AG04450 (cell line): ENCODE results near the gene PRAF2. TPM values are rescaled to one million over a fixed set of nuclear protein-coding genes. Genes with fewer than 3 reads are reported as not detected.

ENCODE experiments used
- CTCF ChIA-PET: fragments of 300-600, 350-600 bp; formaldehyde crosslinking; extraction: SDS; loops from one replicate; lab custom pipeline; 2022; ENCODE audit warnings: antibody characterized with exemption, inconsistent platforms; lab: Charles Lee
- POLR2A ChIA-PET: fragments of 350-600 bp; formaldehyde crosslinking; extraction: SDS; loops from one replicate; lab custom pipeline; 2021; ENCODE audit warnings: antibody characterized with exemption, inconsistent platforms; lab: Yijun Ruan, JAX
- DNase-seq: peaks from one replicate; pipeline ENCODE4 v3.0.0-alpha.2; 2011; ENCODE audit warnings: low read depth, low spot score
- H3K27ac ChIP-seq: one replicate; pipeline ENCODE4 v1.5.1; 2012; ENCODE audit warnings: low read depth, low read length, control low read depth
- H3K27me3 ChIP-seq: one replicate; pipeline ENCODE4 v1.6.0; 2012; ENCODE audit warnings: low read length; ENCODE audit not compliant: control insufficient read depth, insufficient read depth
- H3K4me3 ChIP-seq: 2 replicates; pipeline ENCODE4 v1.5.1; 2011; ENCODE audit warnings: mild to moderate bottlenecking, low read depth, low read length, control low read depth
- H3K9me3 ChIP-seq: 2 replicates; pipeline ENCODE4 v1.5.1; 2012; ENCODE audit warnings: low read length; ENCODE audit not compliant: control insufficient read depth, insufficient read depth
- CTCF ChIP-seq: IDR thresholded peaks from 2 replicates; pipeline ENCODE4 v1.5.1; 2011; ENCODE audit warnings: low read depth, low read length, control low read depth, inconsistent platforms
- polyA plus RNA-seq: library from polyadenylated mRNA; depleted of rRNA; stranded (reverse); fragments of >200 nt; gene quantifications from 2 replicates; pipeline ENCODE4 v1.2.3, GENCODE V29; 2011

The PRAF2 gene
- polyA plus RNA-seq, 1 experiment: 27.6 TPM

GRCh38 chrX:49077941-49078340 is 4.1 kb upstream of the PRAF2 start:
- no peak for DNase-seq
- Histone ChIP-seq H3K27me3 (no peaks in the 10 kb centered on the region), H3K9me3 (no peaks in the 10 kb centered on the region; the same call in 1 of the 2 replicates), H3K27ac (no peak overlapping the region), H3K4me3 (no peak overlapping the region)
- CTCF ChIA-PET: no interaction called here
- POLR2A ChIA-PET: interaction anchor here (0.7 kb wide), 1 partner anchor 35 kb away, joined by 4 read pairs; the partner anchor contains the start of gene TFE3
- no peak for TF ChIP-seq CTCF

- ChIA-PET POLR2A (no interaction called here), CTCF (interaction anchor here (0.6 kb wide), 1 partner anchor 24 kb away, joined by 4 read pairs; no protein-coding TSS in a partner anchor)
- Histone ChIP-seq H3K27ac (no peak overlapping the region), H3K27me3 (no peaks in the 10 kb centered on the region), H3K4me3 (no peak overlapping the region), H3K9me3 (no peaks in the 10 kb centered on the region; the same call in 1 of the 2 replicates)
- DNase-seq: no peak
- TF ChIP-seq CTCF: no peak
Measured at GRCh38 chrX:49075347-49075746, 1.5 kb upstream of the PRAF2 start.

- no peak for TF ChIP-seq CTCF
- Histone ChIP-seq H3K27ac (no peak overlapping the region), H3K27me3 (no peaks in the 10 kb centered on the region), H3K4me3 (peak overlapping the region; percentile 76), H3K9me3 (no peaks in the 10 kb centered on the region)
- ChIA-PET POLR2A (no interaction called here), CTCF (no interaction called here)
- DNase-seq: no peak
Measured at GRCh38 chrX:49072712-49073095, 1.1 kb downstream of the PRAF2 start.

DNA sequence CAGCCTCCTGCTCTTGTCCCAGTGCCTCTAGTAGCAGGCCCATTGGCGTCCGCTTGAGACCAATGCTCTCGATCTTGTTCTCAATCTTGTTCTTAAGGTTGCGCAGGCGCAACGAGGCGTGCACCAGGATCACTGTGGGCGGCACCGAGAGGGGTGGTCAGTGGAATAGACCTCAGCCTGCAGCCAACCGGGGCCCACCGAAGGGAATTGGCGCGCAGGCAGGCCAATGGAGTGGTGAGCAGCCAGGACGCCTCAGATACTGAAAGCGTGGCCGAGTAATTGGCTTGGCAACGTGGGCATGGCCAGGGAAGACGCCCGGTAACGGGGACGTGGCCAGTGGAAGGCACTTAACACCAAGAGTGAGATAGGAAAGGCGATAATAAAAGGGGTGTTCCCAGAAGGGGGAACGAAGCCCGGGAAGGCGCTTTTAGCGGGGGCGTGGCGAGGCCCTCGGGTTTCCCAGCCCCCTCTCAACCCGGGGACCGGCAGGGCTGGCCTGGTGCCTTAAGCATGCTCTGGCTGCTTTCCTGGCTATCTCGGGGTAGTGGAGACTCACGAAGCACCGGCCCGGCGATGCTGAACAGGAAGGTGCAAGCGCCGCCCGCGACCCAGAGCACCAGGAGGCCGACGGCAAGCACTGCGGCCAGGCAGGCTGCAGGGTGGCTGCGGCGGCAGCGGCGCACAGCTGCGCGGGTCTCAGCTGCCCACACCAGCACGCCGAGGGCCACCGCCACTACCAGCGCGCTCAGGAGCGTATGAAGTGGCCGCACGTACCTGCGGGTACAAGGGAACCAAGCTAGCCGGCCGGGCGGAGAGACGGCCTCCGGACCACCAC is 1.7 kb downstream of the PRAF2 start:
- H3K27ac ChIP-seq: no peak overlapping the region
- no peaks in the 10 kb centered on the region for H3K27me3 ChIP-seq
- TF ChIP-seq CTCF: no peak
- peak overlapping the region; percentile 76 for H3K4me3 ChIP-seq
- H3K9me3 ChIP-seq: no peaks in the 10 kb centered on the region
- POLR2A ChIA-PET: interaction anchor here (0.6 kb wide), 1 partner anchor 181 kb away, joined by 3 read pairs; no protein-coding TSS in a partner anchor
- no peak for DNase-seq
- CTCF ChIA-PET: no interaction called here

DNA sequence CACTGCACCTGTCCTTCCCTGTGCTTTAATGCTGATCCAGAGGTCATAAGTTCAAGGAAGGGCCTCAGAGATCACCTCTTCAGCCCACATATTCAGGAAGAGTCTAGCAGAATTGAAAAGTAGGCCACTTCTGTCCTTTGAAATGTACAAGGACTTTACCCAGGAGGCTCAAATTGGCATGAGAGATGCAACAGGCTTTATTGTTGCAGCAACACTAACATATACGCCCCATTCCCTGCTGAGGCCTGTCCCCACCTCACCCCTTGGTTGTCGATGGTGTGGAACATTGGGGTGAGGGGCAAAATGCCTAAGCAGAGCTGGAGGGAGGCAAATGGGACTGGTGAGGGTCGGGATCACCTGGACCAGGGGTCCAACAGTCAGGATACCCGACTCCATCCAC is 2.8 kb downstream of the PRAF2 start:
- ChIA-PET POLR2A (interaction anchor here (0.6 kb wide), 1 partner anchor 182 kb away, joined by 3 read pairs; no protein-coding TSS in a partner anchor), CTCF (no interaction called here)
- no peaks in the 10 kb centered on the region for H3K9me3 ChIP-seq
- no peak overlapping the region for H3K4me3 ChIP-seq
- no peaks in the 10 kb centered on the region for H3K27me3 ChIP-seq
- no peak for DNase-seq
- no peak for TF ChIP-seq CTCF
- H3K27ac ChIP-seq: no peak overlapping the region
